ENCODE data around the gene GPC6. TPM values are rescaled to one million over a fixed set of nuclear protein-coding genes. Genes with fewer than 3 reads are reported as not detected.

GPC6 gene
- total and polyA plus RNA-seq, 9 of the 15 experiments (the other 6 are each of a cell fraction or from before 2014, with no cell fraction given): under 0.01 to 0.20 (median 0.01) TPM; not detected in 4

DNA sequence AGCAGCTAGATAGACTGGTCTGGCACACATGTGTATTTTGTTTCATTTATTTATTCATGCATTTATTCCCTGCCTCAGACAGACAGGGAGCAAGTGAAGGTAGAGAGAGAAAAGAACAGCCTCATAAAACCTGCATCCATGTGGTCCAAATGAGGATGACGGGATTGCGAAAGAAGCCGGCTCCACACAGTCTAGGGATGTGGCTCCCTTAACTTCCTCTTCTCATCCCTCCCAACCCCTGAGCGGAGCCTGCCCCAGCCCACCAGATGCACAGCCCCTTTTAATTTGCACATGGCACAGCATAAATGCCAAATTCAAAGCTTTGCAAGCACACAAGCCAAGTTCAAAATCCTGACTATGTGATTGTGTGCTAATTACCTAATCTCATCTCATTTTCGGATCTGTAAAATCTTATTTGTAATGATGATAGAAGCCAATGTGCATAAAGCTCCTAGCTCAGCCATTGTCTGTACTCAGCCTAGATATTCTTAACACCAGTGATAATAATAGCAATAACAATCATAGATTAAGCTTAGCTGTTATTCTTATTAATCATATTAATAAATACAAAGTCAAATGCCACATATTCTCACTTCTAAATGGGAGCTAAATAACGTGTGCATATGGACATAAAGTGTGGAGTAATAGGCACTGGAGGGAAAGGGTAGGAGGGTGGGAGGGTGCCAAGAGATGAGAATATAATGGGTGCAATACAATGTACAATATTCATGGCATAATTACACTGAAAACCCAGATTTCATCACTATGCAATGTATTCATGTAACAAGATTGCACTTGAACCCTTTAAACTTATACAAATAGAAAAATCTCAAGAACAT, 1096.5 kb downstream of the GPC6 start:
- intact Hi-C loops (cut with micrococcal nuclease): no loop called here

More for the DNA sequence above, 1096.5 kb downstream of the GPC6 start:
- FAIRE-seq (no peak), ATAC-seq (no peak), DNase-seq (ENCODE audit: extremely low read depth in 1 of 4, low spot score in 3 of 4) (no peak)
- WGBS (ENCODE audit: insufficient coverage, low coverage, missing lambda C conversion rate): 0% methylated on average over 6 of the region's 6 CpGs
- no peaks in the 10 kb centered on the region for H3K36me3 ChIP-seq (ENCODE audit: control insufficient read depth, insufficient read depth, low read length)
- in situ Hi-C loops (cut with MboI): no loop called here
- POLR2A ChIA-PET: interaction anchor here (0.6 kb wide), 1 partner anchor 31 kb away, joined by 4 read pairs; no protein-coding TSS in a partner anchor
- H3K79me2 ChIP-seq (ENCODE audit: control insufficient read depth, insufficient read depth, low read length): no peaks in the 10 kb centered on the region
- no peak overlapping the region for H3K4me3 ChIP-seq
- CTCF ChIA-PET (ENCODE audit: low intra/inter-chr PET ratio): no interaction called here
- no peak overlapping the region for H2AFZ ChIP-seq (ENCODE audit: low read depth, low read length)
- H4K20me1 ChIP-seq (replicated peaks; ENCODE audit: control insufficient read depth, insufficient read depth, low read length): no peaks in the 10 kb centered on the region
- H3K4me2 ChIP-seq (ENCODE audit: insufficient read depth, low read length): no peak overlapping the region
- no peaks in the 10 kb centered on the region for H3K9me3 ChIP-seq (replicated peaks; ENCODE audit: control insufficient read depth, insufficient read depth, low read depth, low read length)
- BruUV-seq (replicated peaks): no TSS peak
- no peaks in the 10 kb centered on the region for H3K9me1 ChIP-seq (ENCODE audit: control insufficient read depth, insufficient read depth, low read length)
- H3K9ac ChIP-seq (ENCODE audit: insufficient read depth in 1 of 2, low read depth in 2 of 2, low read length in 2 of 2): no peak overlapping the region
- TF ChIP-seq CSDE1 (IDR thresholded peaks at IDR 0.05) (no peak), ZNF197 (CRISPR knock-in tag; IDR thresholded peaks at IDR 0.05; ENCODE audit: low read depth) (no peak), ZNF778 (CRISPR knock-in tag; IDR thresholded peaks at IDR 0.05) (no peak)
- TF ChIP-seq, protein P1, sequence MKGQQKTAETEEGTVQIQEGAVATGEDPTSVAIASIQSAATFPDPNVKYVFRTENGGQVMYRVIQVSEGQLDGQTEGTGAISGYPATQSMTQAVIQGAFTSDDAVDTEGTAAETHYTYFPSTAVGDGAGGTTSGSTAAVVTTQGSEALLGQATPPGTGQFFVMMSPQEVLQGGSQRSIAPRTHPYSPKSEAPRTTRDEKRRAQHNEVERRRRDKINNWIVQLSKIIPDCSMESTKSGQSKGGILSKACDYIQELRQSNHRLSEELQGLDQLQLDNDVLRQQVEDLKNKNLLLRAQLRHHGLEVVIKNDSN (CRISPR knock-in tag; IDR thresholded peaks at IDR 0.05): no peak
- TF ChIP-seq, protein P2, sequence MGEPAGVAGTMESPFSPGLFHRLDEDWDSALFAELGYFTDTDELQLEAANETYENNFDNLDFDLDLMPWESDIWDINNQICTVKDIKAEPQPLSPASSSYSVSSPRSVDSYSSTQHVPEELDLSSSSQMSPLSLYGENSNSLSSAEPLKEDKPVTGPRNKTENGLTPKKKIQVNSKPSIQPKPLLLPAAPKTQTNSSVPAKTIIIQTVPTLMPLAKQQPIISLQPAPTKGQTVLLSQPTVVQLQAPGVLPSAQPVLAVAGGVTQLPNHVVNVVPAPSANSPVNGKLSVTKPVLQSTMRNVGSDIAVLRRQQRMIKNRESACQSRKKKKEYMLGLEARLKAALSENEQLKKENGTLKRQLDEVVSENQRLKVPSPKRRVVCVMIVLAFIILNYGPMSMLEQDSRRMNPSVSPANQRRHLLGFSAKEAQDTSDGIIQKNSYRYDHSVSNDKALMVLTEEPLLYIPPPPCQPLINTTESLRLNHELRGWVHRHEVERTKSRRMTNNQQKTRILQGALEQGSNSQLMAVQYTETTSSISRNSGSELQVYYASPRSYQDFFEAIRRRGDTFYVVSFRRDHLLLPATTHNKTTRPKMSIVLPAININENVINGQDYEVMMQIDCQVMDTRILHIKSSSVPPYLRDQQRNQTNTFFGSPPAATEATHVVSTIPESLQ (CRISPR knock-in tag; IDR thresholded peaks at IDR 0.05): no peak
- no peaks in the 10 kb centered on the region for H3K27me3 ChIP-seq (ENCODE audit: control insufficient read depth in 2 of 2, insufficient read depth in 2 of 2, low read length in 2 of 2)
- no peak overlapping the region for H3K27ac ChIP-seq (ENCODE audit: extremely low read depth, low read depth, low read length)
- no peaks in the 10 kb centered on the region for H3K4me1 ChIP-seq (replicated peaks in 1 of 2; ENCODE audit: control insufficient read depth in 2 of 2, insufficient read depth in 2 of 2, low read length in 2 of 2)
